AG04449 (cell line): ENCODE results near the gene MAP4.
A peak's percentile ranks its signal among the peaks of the same experiment; 100 is the strongest.

Source experiments
- CTCF ChIA-PET: fragments of 350-600 bp; formaldehyde crosslinking; extraction: SDS; loops from one replicate; lab custom pipeline; 2021; ENCODE audit warnings: antibody characterized with exemption; lab: Yijun Ruan, JAX
- POLR2A ChIA-PET: fragments of 400-600, 350-600 bp; formaldehyde crosslinking; extraction: SDS; loops from one replicate; lab custom pipeline; 2020; ENCODE audit warnings: antibody characterized with exemption, inconsistent platforms; lab: Yijun Ruan, JAX
- DNase-seq: peaks from one replicate; pipeline ENCODE4 v3.0.0-alpha.2; 2010; ENCODE audit warnings: low read depth, low spot score
- H3K4me3 ChIP-seq: 2 replicates; pipeline ENCODE4 v1.5.1; 2011; ENCODE audit warnings: low read depth, mild to moderate bottlenecking, control low read depth, low read length
- CTCF ChIP-seq: IDR thresholded peaks from one replicate; pipeline ENCODE4 v1.5.1; 2011; ENCODE audit warnings: mild to moderate bottlenecking, moderate library complexity, low read length, control low read depth, inconsistent platforms; ENCODE audit not compliant: insufficient read depth; ENCODE audit errors: missing control alignments

MAP4 gene

GRCh38 chr3:47813551-47814177 lies 202.6 kb downstream of the MAP4 start:
- TF ChIP-seq CTCF = no peak
- H3K4me3 ChIP-seq = no peak overlapping the region
- ChIA-PET POLR2A (no interaction called here), CTCF (interaction anchor here (8.4 kb wide), 1 partner anchor 11 kb away, joined by 96 read pairs; no protein-coding TSS in a partner anchor)
- no peak for DNase-seq

- ChIA-PET CTCF (interaction anchor here (0.7 to 2.9 kb wide), 3 partner anchors 20 to 286 kb away, joined by 4 to 21 read pairs (median 19); no protein-coding TSS in a partner anchor), POLR2A (no interaction called here)
- no peak overlapping the region for H3K4me3 ChIP-seq
Observed at GRCh38 chr3:47804577-47804976, 211.6 kb downstream of the MAP4 start.

DNA sequence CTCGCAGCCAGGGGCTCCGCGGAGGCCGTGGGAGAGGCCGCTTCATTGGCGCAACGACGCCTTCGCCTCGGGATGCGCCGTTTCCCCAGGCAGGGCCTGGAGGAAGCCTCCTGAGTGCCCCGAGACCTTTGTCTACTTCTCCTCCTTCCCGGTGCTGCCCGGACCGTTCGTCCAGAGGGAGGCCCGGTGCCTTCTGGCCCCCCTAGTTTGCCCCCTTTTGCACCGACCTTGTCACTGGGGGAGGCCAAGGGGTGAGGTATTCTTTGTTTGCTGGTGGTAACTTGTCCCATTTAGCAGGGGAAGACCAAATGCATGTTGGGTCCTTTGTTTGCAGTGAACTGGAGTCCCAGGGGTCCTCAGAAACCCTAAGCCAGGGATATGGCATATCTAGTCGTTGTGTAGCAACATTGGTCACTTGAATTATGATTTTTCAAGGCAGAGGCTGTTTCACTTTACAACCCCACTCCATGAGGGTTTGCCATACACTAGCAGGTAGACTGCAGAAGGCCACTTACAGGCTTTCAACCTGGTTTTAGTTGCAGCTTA lies 212.7 kb downstream of the MAP4 start:
- no peak for DNase-seq
- TF ChIP-seq CTCF = no peak
- peak overlapping the region; percentile 86 for H3K4me3 ChIP-seq
- ChIA-PET CTCF (interaction anchor here (2.6 to 2.9 kb wide), 2 partner anchors 21 to 282 kb away, joined by 19 to 21 read pairs; no protein-coding TSS in a partner anchor), POLR2A (no interaction called here)

More at GRCh38 chr3:47804577-47804976, 211.6 kb downstream of the MAP4 start:
- DNase-seq = no peak
- no peak for TF ChIP-seq CTCF

GRCh38 chr3:47802734-47803479 lies 213.3 kb downstream of the MAP4 start, which contains the start of gene DHX30:
DHX30 (plus strand) TSS chr3:47803138; CDS start chr3:47810684, 7,546 bp downstream.
- TF ChIP-seq CTCF = no peak
- peak within 1 kb of the TSS; percentile 86 for H3K4me3 ChIP-seq
- DNase-seq = no peak
- POLR2A ChIA-PET = interaction anchor here (0.7 kb wide), 1 partner anchor 1260 kb away, joined by 3 read pairs; no protein-coding TSS in a partner anchor
- CTCF ChIA-PET = interaction anchor here (0.6 to 4.4 kb wide), 4 partner anchors 17 to 282 kb away, joined by 3 to 24 read pairs (median 8); no protein-coding TSS in a partner anchor
